ENCODE measurements around the gene ZPBP.
A peak's percentile ranks its signal among the peaks of the same experiment; 100 is the strongest.
"Not testable (repeated sequence)": the region's sequence is repeated elsewhere in the genome, so short reads cannot be mapped to it uniquely, and the experiment has no call there.

ZPBP gene, protein sequence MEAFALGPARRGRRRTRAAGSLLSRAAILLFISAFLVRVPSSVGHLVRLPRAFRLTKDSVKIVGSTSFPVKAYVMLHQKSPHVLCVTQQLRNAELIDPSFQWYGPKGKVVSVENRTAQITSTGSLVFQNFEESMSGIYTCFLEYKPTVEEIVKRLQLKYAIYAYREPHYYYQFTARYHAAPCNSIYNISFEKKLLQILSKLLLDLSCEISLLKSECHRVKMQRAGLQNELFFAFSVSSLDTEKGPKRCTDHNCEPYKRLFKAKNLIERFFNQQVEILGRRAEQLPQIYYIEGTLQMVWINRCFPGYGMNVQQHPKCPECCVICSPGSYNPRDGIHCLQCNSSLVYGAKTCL

DNA sequence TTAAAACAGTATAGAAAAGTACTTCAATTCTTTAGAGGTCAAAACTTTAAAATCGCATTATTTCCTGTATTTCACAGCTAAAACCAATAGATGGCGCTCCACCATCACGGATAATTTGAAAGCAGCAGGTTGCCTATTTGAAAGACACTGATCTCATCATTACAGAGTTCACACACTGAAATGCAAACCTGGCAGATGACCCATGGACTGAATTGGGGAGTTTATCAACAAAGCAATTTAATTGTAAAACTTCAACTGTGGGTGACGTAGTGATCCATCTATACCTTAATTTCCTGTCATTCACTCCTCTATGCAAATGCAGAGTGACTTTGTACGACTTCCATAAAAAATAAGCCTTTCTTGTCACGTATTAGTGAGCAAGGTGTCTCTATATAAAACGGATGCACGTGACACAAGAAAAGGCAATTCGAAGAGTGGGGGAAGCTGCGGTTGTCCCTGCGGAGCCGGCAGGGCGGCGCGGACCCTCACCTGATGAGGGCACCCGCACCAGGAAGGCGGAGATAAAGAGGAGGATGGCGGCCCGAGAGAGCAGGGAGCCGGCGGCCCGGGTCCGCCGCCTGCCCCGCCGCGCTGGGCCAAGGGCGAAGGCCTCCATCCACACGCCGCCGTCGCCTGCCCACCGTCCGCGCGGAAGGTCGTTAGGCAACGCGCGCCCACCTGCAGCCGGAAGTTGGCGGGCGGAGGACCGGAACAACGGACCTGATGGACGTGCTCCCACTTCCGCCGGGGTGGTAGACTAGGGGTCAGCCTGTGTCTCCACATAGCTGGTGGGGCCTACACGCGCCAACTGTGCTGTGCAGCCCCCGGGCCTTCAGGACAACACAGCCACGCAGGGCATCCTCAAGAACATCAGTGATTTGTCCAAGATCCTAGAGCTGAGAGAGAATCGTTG, at the start of gene ZPBP:
ZPBP (minus strand) TSS at position 668 of the 913 bp plus-strand sequence; CDS start at position 616, 52 bp downstream.
- DNase-seq, result peak; percentile 46

DNA sequence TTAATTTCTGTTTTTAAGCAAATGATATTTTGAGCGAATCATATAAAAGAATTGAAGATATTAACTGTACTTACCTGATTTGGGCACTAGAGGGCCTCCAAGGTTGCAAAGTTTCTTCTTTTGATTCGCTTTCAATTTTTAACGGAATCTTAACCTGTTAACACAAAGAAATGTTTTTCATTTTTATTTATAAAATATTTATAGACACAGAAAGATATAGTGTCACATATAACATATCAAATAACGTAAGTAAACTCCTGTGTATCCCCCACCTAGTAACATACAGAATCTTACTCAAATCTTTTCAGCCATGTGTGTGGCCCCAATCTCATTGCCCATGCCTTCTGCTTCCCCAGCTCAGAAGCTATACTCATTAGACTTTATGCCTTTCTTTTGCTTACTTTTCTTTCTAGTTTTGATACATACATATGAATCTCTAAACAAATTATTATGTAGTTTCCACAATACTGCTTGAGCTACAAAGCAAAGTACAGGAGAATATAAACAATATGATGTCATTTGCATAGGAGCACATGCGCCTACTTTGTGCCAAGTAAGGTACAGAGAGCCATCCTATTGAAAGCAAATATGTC, 49.5 kb upstream of the ZPBP start:
- peak; percentile 64 for DNase-seq

DNA sequence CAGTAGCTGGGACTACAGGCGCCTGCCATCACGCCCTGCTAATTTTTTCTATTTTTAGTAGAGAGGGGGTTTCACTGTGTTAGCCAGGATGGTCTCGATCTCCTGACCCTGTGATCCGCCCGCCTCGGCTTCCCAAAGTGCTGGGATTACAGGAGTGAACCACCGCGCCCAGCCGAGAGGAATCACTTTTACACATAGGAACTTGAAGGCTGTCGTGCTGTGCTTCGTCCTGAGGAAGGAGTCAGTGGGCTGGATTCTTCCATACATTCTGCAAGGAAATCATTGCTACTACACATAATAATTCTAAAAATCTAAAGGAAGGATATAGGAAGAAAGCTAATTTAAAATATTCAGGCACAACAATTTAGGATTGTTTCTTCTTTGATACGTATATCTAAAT, 48.8 kb upstream of the ZPBP start:
- DNase-seq, result no peak

DNA sequence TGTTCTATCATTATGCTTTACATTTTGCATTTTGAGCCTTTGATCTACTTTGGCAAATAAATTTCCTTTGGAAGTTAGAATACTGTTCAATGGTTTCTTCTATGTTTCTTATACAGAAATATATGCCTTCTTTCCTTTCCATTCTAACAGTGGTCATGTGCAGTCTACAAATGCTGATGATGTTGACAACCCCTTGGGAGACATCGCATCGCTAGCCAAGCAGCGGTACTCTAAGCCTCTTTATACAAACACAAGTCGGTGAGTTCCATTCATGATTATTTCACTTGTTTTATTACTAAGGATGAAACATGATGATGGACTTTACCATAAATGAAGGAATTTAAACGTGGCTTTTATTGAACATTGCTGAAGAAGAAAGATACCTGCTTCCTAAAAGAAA, 48.1 kb upstream of the ZPBP start:
- no peak for DNase-seq

DNA sequence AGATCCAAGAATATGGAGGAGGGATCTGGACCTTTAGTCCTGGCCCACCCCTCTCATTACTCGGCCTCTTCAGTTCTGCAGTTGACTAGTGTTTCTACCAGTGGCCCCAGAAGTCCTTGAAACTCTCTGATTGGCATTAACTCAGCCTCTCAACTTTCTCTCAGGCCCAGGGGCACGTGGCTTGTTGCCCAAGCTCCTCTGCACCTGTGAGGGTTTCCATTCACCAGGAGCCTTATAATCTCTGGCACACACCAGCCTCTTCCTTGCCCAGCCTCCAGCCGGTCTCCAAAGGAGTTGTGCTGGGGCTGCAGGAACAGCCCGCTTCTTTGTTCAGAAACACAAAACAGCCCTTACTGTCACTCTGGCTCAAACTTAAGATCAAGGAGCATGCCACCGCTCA, 47.6 kb upstream of the ZPBP start:
- no peak for DNase-seq

DNA sequence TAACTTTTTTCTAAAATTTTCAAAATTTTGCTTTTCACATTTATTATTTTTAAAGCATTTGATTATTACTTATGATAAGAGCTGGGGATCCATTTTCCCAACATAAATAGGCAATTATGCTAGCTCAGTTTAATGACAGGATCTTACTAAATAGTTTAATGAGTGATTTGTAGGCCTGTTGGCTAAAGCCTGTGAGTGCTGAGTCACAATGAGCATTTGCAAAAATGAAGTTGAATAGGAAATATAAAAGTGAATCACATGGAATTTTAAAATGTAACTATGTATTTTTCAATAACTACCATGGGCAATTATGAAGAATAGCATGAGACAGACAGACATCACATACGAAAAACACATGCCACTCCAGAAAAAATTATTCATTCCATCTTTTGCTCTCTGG, 45.1 kb upstream of the ZPBP start:
- DNase-seq, result no peak

DNA sequence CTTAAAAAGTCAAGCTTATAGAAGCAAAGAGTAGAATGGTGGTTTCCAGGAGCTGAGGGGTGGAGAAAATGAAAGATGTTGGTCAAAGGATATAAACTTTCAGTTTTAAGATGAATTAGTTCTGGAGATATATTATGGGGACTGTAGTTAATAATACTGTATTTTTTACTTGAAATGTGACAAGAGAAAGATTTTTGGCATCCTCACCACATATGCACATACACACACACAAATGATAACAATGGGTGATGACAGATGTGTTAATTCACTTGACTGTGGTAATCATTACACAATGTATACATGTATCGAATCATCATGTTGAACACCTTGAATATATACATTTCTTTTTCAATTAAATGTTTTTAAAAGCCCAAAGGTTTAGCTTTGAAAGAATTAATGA, 32.7 kb upstream of the ZPBP start:
- DNase-seq, result no peak

DNA sequence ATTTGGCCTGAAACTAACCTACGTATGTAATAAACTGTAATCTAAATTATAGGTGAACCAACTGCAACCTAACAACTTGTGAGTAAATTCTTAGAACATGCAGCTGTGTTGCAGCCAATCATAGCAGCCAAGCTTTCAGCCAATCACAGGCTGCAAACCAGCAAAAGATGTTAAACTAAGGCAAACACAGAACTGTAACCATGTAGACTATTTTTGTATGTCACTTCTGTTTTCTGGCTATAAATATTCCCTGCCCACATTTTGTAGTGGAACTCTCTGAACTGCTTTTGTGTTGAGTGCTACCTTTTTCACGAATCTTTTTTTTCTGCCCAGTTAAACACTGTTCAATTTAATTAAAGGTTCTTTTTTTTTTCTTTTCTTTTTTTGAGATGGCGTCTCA, 28.2 kb upstream of the ZPBP start:
- no peak for DNase-seq

DNA sequence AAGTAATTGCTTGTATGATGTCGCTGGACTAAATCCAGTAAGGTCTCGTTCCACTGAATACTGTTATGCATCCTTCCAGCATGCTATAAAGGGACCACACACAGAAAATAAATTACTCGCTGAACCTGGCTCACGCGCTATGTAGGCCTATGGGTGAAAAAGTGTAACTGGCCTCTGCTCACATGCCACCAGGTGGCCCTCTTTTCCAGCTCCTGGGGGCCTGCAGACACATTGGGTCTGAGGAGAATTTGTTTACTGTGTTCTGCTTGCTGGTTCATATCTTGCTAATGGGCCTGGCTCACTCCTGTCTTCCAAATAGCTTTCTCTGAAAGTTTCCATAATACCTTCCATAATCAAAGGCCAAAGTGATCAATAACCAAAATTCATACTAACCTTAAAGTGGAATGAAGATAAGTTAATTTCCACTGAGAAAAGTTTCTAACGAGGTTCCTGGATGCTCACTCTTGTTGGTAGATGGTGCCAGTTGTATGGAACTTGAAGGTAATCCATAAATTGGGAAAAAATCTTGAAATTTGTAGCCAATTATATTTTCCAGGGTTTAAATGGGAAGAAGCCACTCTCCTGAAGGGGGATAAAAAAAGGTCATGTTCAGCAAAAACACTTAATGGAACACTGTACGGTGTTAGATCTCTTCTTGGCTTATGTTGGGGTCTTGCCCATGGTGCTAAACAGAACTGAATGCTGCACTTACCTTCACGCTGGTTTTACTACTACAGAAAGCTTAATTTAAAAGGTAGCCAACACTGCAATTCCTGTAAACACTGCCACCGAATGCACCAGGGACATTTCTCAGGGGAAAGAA, 27.0 kb upstream of the ZPBP start:
- no peak for DNase-seq

DNA sequence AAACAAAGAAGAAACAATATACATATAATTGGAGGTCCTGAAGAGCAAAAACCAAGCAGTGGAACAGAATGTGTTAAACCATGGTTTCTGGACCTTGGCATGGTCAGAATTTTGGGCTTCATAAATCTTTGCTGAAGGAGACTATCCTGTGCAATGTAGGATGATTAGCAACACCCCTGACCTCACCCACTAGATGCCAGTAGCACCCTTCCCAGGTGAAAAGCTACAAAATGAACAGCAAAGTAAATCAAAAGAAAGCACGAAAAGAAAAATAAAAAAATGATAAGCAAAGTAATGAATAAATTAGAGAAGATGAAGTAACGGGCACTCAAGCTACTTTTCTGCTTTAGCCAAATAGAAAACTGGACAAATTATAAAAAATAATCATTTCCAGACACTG, 19.2 kb upstream of the ZPBP start:
- no peak for DNase-seq

DNA sequence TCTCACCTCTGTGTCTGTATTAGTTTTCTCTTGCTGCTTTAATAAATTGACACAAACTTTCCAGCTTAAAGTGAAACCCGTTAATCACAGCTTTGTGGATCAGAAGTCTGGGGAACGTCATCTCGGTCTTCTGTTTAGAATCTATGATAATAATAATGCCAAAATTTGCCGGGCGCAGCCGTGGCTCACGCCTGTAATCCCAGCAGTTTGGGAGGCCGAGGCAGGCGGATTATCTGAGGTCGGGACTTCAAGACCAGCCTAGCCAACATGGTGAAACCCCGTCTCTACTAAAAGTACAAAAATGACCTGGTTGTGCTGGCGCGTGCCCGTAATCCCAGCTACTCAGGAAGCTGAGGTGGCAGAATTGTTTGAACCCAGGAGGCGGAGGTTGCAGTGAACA, 8.8 kb upstream of the ZPBP start:
- no peak for DNase-seq

DNA sequence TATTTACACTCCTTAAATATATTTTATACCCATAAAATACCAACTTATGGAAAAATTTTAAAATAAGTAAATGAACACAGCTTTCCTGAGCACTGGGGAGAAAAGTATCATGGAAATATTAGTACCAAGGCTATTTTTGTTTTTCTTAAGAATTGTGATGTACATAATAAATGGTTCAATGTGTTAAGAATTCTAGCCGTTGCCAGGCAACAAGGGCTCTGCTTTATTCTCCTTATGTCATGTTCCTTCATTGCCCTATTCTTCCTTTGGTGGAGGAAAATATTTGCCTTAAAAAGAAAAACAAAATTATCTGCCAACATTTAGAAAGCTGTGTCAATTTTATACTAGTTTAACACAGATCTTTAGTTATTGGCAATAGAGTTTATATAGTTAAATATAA, 2.6 kb upstream of the ZPBP start:
- DNase-seq, result no peak

DNA sequence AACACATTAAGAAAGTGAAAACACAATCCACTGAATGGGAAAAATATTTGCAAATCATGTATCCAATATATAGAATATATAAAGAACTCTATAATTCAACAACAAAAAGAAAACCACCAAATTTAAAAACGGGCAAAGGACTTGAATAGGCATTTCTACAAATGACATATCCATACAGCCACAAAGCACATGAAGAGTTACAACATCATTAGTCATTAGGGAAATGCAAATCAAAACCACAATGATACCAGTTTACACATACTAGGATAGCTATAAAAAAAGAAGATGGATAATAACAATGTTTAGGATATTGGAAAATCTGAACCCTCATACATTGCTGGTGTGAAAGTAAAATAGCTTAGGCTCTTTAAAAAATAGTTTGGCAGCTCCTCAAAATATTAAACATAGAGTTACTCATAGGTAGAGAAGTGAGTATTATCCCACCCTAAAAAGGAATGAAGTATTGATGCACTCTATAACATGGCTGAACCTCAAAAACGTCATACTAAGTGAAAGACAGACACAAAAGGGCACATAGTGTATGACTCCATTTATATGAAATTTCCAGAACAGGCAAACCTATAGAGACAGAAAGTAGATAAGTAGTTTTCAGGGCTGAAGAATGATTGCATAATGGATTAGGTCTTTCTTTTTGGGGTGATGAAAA, 4.5 kb downstream of the ZPBP start:
- DNase-seq, result no peak

DNA sequence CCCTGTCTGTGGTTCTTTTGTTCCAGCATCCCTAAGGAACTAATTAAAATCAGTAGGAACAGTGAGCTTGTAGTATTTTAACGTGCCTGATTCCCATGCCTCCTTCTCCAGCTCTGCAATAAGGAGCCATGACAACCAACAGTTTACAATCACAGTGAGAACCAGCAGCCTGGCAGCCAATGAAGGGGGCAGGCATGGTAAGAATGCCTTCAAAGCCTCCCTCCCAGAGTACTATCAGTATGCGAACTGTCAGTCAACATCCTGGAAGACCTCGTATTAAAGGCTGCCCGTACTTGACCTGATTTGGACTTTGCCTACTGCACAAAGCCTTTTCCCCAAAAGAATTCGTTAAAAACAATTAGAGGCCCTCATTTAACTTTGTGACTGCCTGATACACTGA, 7.7 kb downstream of the ZPBP start:
- no peak for DNase-seq

DNA sequence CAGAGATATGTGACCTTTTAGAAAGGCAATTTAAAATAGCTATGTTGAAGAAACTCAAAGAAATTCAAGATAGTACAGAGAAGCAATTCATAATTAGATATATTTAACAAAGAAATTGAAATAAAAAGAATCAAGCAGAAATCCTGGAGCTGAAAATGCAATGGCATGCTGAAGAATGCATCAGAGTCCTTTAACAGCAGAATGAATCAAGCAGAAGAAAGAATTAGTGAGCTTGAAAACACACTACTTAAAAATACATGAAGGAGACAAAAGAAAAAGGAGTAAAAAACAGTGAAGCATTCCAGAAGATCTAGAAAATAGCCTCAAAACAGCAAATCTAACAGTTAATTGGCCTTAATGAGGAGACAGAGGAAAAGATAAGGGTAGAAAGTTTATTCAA, 20.0 kb downstream of the ZPBP start:
- no peak for DNase-seq

DNA sequence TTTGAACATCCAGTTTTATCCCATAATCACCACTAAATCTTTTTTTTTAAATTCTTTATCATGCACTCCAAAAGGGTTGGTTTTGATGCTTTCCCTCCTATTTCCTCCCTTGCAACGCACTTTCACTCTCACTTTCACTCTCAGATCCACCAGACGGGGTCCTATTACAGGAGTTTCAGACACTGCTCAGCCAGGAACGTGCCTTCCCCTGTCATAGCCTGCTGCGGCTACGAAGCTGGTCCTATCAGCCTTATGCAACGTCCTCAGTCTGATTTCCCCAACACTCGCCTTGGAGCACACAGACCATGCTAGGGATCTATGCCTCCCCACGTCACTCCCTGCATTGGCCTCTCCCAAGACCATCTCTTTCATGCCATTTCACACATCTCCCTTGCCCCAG, 23.4 kb downstream of the ZPBP start:
- DNase-seq, result no peak

DNA sequence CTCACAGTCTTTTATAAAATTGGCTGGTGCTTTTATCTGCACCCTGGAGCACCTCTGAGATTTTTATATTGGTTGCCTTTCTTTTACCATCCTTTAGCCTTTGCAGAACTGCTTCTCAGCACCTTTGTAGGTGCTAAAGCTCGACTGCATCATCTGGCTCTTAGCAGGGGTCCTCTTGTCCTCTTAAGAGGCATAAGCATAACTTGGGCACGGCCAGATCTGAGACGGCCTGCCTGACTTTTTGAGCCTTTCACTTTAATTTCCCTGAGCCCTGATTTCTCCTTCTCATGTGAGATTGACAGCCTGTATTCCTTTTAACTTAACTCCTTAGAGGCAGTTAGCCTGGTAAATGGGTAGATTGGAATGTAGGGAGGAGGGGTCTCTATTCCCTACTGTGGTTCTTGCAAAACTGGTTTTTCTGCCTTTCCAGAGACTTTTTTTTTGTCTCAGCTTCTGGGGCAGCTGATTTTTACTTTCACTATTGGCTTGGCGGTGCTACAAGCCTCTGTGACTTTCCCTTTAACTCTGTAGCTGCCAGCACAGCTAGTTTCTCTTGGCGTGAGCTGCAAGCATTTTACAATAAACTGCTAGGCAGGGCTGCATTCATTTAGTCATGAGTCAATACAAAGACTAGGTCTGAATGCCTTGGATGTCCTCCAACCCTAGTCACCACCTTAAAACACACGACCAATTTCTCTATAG, 24.0 kb downstream of the ZPBP start:
- no peak for DNase-seq

DNA sequence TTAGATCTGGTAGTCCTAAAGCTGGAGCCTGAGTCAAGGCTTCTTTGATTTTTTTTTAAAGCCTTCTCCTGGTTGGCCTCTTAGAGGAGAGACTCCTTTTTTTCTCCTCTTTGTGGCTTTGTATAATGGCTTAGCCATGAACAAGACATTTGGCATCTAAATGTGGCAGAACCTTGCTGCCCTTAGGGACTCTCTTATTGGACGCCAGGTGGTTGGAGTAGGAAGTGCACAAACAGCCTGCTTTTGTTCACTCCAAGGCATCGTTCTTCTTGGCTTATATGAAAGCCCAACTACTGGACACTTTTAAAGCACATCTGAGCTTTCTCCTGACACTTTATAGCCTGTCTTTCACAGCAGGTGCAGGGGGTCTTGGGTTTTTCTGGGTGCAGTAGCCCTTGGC, 25.0 kb downstream of the ZPBP start:
- DNase-seq, result peak; percentile 12

DNA sequence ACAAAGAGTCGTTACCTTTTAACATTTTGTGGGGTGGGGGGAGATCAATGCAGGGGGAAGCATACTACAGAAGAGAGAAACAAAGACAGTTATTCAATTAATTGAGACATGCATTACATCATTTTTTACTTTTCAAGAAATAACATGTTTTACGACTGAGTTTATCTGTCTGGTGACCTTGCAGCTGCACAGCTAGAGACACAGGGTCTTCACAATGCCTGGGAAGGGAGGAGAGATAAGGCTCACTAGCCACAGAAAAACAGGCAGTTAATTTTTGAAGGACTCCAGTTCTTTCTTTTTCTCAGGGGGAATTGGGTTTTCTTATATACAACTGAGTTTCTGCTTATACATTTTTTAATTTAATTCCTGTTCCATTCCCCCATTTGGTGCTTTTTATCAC, 30.1 kb downstream of the ZPBP start:
- no peak for DNase-seq

DNA sequence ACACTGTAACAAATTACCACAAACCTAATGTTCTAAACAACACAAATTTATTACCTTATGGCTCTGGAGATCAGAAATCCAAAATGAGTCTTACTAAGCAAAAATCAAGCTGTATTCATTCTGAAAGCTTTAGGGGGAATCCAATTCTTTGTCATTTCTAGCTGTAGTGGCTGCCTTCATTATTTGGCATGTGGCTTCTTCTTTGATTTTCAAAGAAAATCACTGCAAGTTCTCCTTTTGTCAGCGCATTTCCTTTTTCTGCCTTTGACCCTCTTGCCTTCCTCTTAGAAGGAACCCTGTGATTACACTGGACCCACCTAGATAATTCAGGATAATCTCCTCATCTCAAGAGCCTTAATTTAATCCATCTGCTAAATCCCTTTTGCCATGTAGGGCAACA, 36.9 kb downstream of the ZPBP start:
- DNase-seq, result no peak

DNA sequence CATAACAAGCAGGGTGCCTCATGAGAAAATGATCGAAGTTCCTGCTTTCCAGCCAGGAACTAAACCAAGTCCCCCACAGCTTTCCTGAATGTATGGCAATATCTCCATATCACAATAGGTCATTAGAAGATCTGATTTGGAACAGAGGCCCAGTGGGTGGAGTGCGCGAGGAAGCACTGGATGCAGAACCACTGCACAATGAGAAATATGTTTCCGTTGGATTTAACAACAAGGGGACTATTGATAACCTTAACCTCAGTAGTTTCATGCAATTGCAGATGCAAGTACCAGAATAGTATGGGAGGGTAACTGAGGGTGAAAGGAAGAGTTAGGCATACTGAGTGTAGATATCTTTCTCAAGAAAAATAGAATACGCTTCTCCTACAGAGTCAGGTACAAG, 45.3 kb downstream of the ZPBP start:
- no peak for DNase-seq

DNA sequence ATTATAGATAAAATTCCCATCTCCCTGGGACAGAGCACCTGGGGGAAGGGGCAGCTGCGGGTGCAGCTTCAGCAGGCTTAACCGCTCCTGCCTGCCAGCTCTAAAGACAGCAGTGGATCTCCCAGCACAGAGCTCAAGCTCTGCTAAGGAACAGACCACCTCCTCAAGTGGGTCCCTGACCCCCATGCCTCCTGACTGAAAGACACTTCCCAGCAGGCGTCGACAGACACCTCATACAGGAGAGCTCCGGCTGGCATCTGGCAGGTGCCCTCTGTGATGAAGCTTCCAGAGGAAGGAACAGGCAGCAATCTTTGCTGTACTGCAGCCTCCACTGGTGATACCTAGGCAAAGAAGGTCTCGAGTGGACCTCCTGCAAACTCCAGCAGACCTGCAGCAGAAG, 51.9 kb downstream of the ZPBP start:
- DNase-seq, result not testable (repeated sequence)

Measured in SHP77 treated with DMSO at 0.1 percent for 48 hours (cell line).